Coronary artery (tissue), 2 donors: ENCODE results near the gene ZCCHC17.

ENCODE experiments used
- DNase-seq: peaks from one replicate; pipeline ENCODE4 v3.0.0-alpha.2; 2017; ENCODE audit warnings: low spot score
- H3K27ac ChIP-seq, 2 donors: fragments of 200-600 bp; sonication (generic); one replicate each; pipeline ENCODE4 v1.5.1; 2016 to 2019
- H3K4me3 ChIP-seq: fragments of 200-600 bp; sonication (generic); 2 replicates; pipeline ENCODE4 v1.5.1; 2016; ENCODE audit warnings: mild to moderate bottlenecking, moderate library complexity
- CTCF ChIP-seq: fragments of 200-600 bp; sonication (generic); IDR thresholded peaks from one replicate; pipeline ENCODE4 v1.5.1; 2019; ENCODE audit warnings: antibody characterized with exemption

Gene ZCCHC17

GRCh38 chr1:31409946-31410858 is 113.4 kb downstream of the ZCCHC17 start:
- TF ChIP-seq CTCF: no peak
- DNase-seq: no peak
- Histone ChIP-seq H3K4me3 (no peak overlapping the region), H3K27ac (no peak overlapping the region)

- no peak overlapping the region for H3K27ac ChIP-seq
- TF ChIP-seq CTCF: no peak
- no peak for DNase-seq
- H3K4me3 ChIP-seq: no peak overlapping the region
Observed at GRCh38 chr1:31410871-31411270, 114.0 kb downstream of the ZCCHC17 start.

GRCh38 chr1:31412205-31412604 is 115.4 kb downstream of the ZCCHC17 start:
- Histone ChIP-seq H3K4me3 (peak overlapping the region; percentile 74), H3K27ac (no peak overlapping the region)
- no peak for TF ChIP-seq CTCF
- no peak for DNase-seq

- TF ChIP-seq CTCF: no peak
- Histone ChIP-seq H3K4me3 (peak within 1 kb of the TSS; percentile 74), H3K27ac (no peak within 1 kb of the TSS)
- DNase-seq: no peak
Observed at GRCh38 chr1:31412732-31413404, 116.0 kb downstream of the ZCCHC17 start, which contains the start of gene SERINC2. SERINC2 (plus strand) TSS chr1:31413213; CDS start chr1:31413266, 53 bp downstream.

- TF ChIP-seq CTCF: no peak
- no peak overlapping the region for H3K27ac ChIP-seq
- H3K4me3 ChIP-seq: peak overlapping the region; percentile 74
- DNase-seq: no peak
Observed at GRCh38 chr1:31413405-31414001, 116.7 kb downstream of the ZCCHC17 start.
